H9 (cell line): ENCODE measurements around the gene ZNF385B. TPM values are rescaled to one million over a fixed set of nuclear protein-coding genes. Genes with fewer than 3 reads are reported as not detected.

Source experiments
- DNase-seq: peaks from one replicate; pipeline ENCODE4 v3.0.0-alpha.2; 2017
- H2AFZ ChIP-seq: one replicate; pipeline ENCODE4 v1.6.1; 2013; ENCODE audit warnings: mild to moderate bottlenecking, low read length, control low read depth, moderate library complexity
- H2AK5ac ChIP-seq: 2 replicates; pipeline ENCODE4 v1.6.1; 2013; ENCODE audit warnings: low read length, control low read depth, mixed read lengths; ENCODE audit not compliant: insufficient read length
- H2BK120ac ChIP-seq: one replicate; pipeline ENCODE4 v1.6.1; 2013; ENCODE audit warnings: low read depth, mild to moderate bottlenecking, low read length, control low read depth, inconsistent platforms; ENCODE audit not compliant: poor library complexity, severe bottlenecking
- H2BK12ac ChIP-seq: 2 replicates; pipeline ENCODE4 v1.6.1; 2013; ENCODE audit warnings: low read length, control low read depth, mixed read lengths, low read depth; ENCODE audit not compliant: insufficient read length
- H2BK15ac ChIP-seq: 2 replicates; pipeline ENCODE4 v1.6.1; 2013; ENCODE audit warnings: low read depth, low read length, control low read depth
- H2BK20ac ChIP-seq: one replicate; pipeline ENCODE4 v1.6.1; 2013; ENCODE audit warnings: low read depth, mild to moderate bottlenecking, low read length, control low read depth, inconsistent platforms; ENCODE audit not compliant: poor library complexity, severe bottlenecking
- H2BK5ac ChIP-seq: 2 replicates; pipeline ENCODE4 v1.6.1; 2013; ENCODE audit warnings: low read length, control low read depth, mixed read lengths; ENCODE audit not compliant: insufficient read length
- H3K14ac ChIP-seq: 2 replicates; pipeline ENCODE4 v1.6.1; 2013; ENCODE audit warnings: low read length, control low read depth; ENCODE audit not compliant: insufficient read depth
- H3K18ac ChIP-seq: 2 replicates; pipeline ENCODE4 v1.6.1; 2013; ENCODE audit warnings: low read depth, mild to moderate bottlenecking, mixed read lengths, low read length, control low read depth; ENCODE audit not compliant: insufficient read length
- H3K23ac ChIP-seq: 2 replicates; pipeline ENCODE4 v1.6.1; 2013; ENCODE audit warnings: low read length, control low read depth, mixed read lengths, low read depth; ENCODE audit not compliant: insufficient read length
- H3K23me2 ChIP-seq: 2 replicates; pipeline ENCODE4 v1.6.1; 2013; ENCODE audit warnings: low read depth, mild to moderate bottlenecking, mixed read lengths, low read length, control low read depth; ENCODE audit not compliant: insufficient read length, poor library complexity, severe bottlenecking
- H3K27ac ChIP-seq: 2 replicates; pipeline ENCODE4 v1.5.1; 2013; ENCODE audit warnings: low read length, control low read depth, mixed read lengths, low read depth; ENCODE audit not compliant: insufficient read length
- H3K27me3 ChIP-seq: 2 replicates; pipeline ENCODE4 v1.6.1; 2013; ENCODE audit warnings: low read length, control low read depth, inconsistent platforms; ENCODE audit not compliant: insufficient read depth
- H3K4ac ChIP-seq: 2 replicates; pipeline ENCODE4 v1.6.1; 2013; ENCODE audit warnings: low read depth, mild to moderate bottlenecking, control low read depth, inconsistent platforms, low read length, moderate library complexity
- H3K4me1 ChIP-seq: 2 replicates; pipeline ENCODE4 v1.6.1; 2013; ENCODE audit warnings: low read length, control low read depth, inconsistent platforms; ENCODE audit not compliant: insufficient read depth
- H3K4me2 ChIP-seq: 2 replicates; pipeline ENCODE4 v1.6.1; 2013; ENCODE audit warnings: low read length, control low read depth, mixed read lengths; ENCODE audit not compliant: insufficient read length, insufficient read depth
- H3K56ac ChIP-seq: 2 replicates; pipeline ENCODE4 v1.6.1; 2013; ENCODE audit warnings: low read depth, mild to moderate bottlenecking, mixed read lengths, low read length, control low read depth; ENCODE audit not compliant: insufficient read length
- H3K79me1 ChIP-seq: 2 replicates; pipeline ENCODE4 v1.6.1; 2013; ENCODE audit warnings: low read depth, mild to moderate bottlenecking, moderate library complexity, low read length, control low read depth, inconsistent platforms; ENCODE audit not compliant: insufficient read depth, poor library complexity, severe bottlenecking
- H3K79me2 ChIP-seq: 2 replicates; pipeline ENCODE4 v1.6.1; 2013; ENCODE audit warnings: low read length, control low read depth, inconsistent platforms; ENCODE audit not compliant: insufficient read depth
- H3K9ac ChIP-seq: 2 replicates; pipeline ENCODE4 v1.6.1; 2013; ENCODE audit warnings: low read length, control low read depth, mixed read lengths; ENCODE audit not compliant: insufficient read length; ENCODE audit errors: extremely low read depth
- H3K9me3 ChIP-seq: one replicate; pipeline ENCODE4 v1.6.1; 2013; ENCODE audit warnings: low read depth, low read length, inconsistent platforms; ENCODE audit not compliant: control insufficient read depth
- H3T11ph ChIP-seq: one replicate; pipeline ENCODE4 v1.6.1; 2013; ENCODE audit warnings: mild to moderate bottlenecking, low read length, control low read depth, inconsistent platforms
- H4K20me1 ChIP-seq: one replicate; pipeline ENCODE4 v1.6.1; 2013; ENCODE audit not compliant: control insufficient read depth, insufficient read length, insufficient read depth
- H4K5ac ChIP-seq: 2 replicates; pipeline ENCODE4 v1.6.1; 2013; ENCODE audit warnings: low read depth, mild to moderate bottlenecking, mixed read lengths, low read length, control low read depth; ENCODE audit not compliant: insufficient read length
- H4K8ac ChIP-seq: replicated peaks from 2 replicates; pipeline ENCODE4 v1.6.1; 2013; ENCODE audit warnings: low read length, control low read depth, mixed read lengths, low read depth; ENCODE audit not compliant: insufficient read length
- H4K91ac ChIP-seq: 2 replicates; pipeline ENCODE4 v1.6.1; 2013; ENCODE audit warnings: low read depth, mild to moderate bottlenecking, moderate library complexity, mixed read lengths, low read length, control low read depth; ENCODE audit not compliant: insufficient read length
- H3K27ac Mint-ChIP-seq, 3 experiments: 2 replicates in 2 of 3; 3 replicates in 1 of 3; pipeline ENCODE4 v1.8.0; 2020 to 2021; ENCODE audit warnings: mixed read lengths in 3 of 3, mild to moderate bottlenecking in 1 of 3, moderate library complexity in 1 of 3
- H3K27me3 Mint-ChIP-seq: 2 replicates; pipeline ENCODE4 v1.8.0; 2021; ENCODE audit warnings: low read depth, mild to moderate bottlenecking, moderate library complexity, mixed read lengths
- H3K36me3 Mint-ChIP-seq, 3 experiments: 2 replicates in 2 of 3; 3 replicates in 1 of 3; pipeline ENCODE4 v1.8.0; 2020 to 2021; ENCODE audit warnings: low read depth in 3 of 3, mixed read lengths in 3 of 3; ENCODE audit not compliant: insufficient read depth in 1 of 3
- H3K4me1 Mint-ChIP-seq, 2 experiments: 2 replicates each; pipeline ENCODE4 v1.8.0; 2020; ENCODE audit warnings: mixed read lengths in 2 of 2
- H3K4me3 Mint-ChIP-seq, 2 experiments: 2 replicates in 1 of 2; 3 replicates in 1 of 2; pipeline ENCODE4 v1.8.0; 2020 to 2021; ENCODE audit warnings: mild to moderate bottlenecking in 2 of 2, mixed read lengths in 2 of 2, moderate library complexity in 1 of 2
- H3K9me3 Mint-ChIP-seq, 2 experiments: 2 replicates in 1 of 2; 3 replicates in 1 of 2; pipeline ENCODE4 v1.8.0; 2020; ENCODE audit warnings: mild to moderate bottlenecking in 2 of 2, mixed read lengths in 2 of 2, moderate library complexity in 1 of 2
- WGBS: extraction: QIAGEN DNeasy Blood & Tissue Kit; methylation state at CpG from one replicate; pipeline ENCODE4 v1.1.7; 2013; ENCODE audit warnings: missing lambda C conversion rate, low lambda C conversion rate, mixed read lengths; ENCODE audit not compliant: insufficient read length; ENCODE audit errors: extremely low coverage; 5-methylcytosine and 5-hydroxymethylcytosine counted together
- total RNA-seq: library from RNA; stranded (reverse); gene quantifications from 2 replicates; pipeline ENCODE4 v1.2.1, GENCODE V29; 2021
- TF ChIP-seq, protein P1 (sequence below): fragments of 200-600 bp; sonication (generic); conservative IDR thresholded peaks from 3 replicates; pipeline ENCODE4 v1.8.0; 2021; ENCODE audit warnings: antibody characterized with exemption, mild to moderate bottlenecking

ZNF385B gene
- total RNA-seq, 1 experiment from 2014 or later = 2.1 TPM

DNA sequence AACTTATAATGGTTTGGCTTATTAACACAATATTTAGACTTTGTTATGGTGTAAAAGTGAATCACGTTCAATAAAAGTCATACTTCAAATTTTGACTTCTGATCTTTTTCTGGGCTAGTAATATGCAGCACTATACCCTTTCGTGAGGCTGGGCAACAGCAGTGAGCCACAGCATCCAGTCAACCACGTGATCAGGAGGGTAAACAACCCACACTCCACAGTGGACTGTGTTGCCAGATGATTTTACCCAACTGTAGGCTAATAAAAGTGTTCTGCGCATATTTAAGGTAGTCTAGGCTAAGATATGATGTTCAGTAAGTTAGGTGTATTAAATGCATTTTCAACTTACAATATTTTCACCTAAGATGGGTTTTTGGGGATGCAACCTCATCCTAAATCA is 148.6 kb downstream of the ZNF385B start:
- H2AK5ac ChIP-seq = no peak overlapping the region
- no peak overlapping the region for H4K8ac ChIP-seq
- H2BK12ac ChIP-seq = no peak overlapping the region
- no peak for DNase-seq
- TF ChIP-seq, protein P1, sequence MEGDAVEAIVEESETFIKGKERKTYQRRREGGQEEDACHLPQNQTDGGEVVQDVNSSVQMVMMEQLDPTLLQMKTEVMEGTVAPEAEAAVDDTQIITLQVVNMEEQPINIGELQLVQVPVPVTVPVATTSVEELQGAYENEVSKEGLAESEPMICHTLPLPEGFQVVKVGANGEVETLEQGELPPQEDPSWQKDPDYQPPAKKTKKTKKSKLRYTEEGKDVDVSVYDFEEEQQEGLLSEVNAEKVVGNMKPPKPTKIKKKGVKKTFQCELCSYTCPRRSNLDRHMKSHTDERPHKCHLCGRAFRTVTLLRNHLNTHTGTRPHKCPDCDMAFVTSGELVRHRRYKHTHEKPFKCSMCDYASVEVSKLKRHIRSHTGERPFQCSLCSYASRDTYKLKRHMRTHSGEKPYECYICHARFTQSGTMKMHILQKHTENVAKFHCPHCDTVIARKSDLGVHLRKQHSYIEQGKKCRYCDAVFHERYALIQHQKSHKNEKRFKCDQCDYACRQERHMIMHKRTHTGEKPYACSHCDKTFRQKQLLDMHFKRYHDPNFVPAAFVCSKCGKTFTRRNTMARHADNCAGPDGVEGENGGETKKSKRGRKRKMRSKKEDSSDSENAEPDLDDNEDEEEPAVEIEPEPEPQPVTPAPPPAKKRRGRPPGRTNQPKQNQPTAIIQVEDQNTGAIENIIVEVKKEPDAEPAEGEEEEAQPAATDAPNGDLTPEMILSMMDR = no peak
- no peak overlapping the region for H3K23ac ChIP-seq
- no peak overlapping the region for H3K18ac ChIP-seq
- H2AFZ ChIP-seq = no peak overlapping the region
- no CpG with 5 or more reads among the region's 4 CpGs for WGBS
- H3K4ac ChIP-seq = no peak overlapping the region
- no peak overlapping the region for H3K27ac ChIP-seq
- H3K27ac Mint-ChIP-seq = no peak overlapping the region
- H3K27me3 Mint-ChIP-seq = no peaks in the 10 kb centered on the region
- no peaks in the 10 kb centered on the region for H3K9me3 ChIP-seq
- no peak overlapping the region for H3K56ac ChIP-seq
- H2BK120ac ChIP-seq = no peak overlapping the region
- H3K27me3 ChIP-seq = no peaks in the 10 kb centered on the region
- H3K79me2 ChIP-seq = no peaks in the 10 kb centered on the region
- no peak overlapping the region for H3K14ac ChIP-seq
- no peaks in the 10 kb centered on the region; a peak in 1 of 5 replicates for H3K9me3 Mint-ChIP-seq
- H3K23me2 ChIP-seq = no peaks in the 10 kb centered on the region
- no peak overlapping the region for H4K91ac ChIP-seq
- no peak overlapping the region for H3K9ac ChIP-seq
- no peak overlapping the region for H2BK20ac ChIP-seq
- no peak overlapping the region for H3K4me2 ChIP-seq
- no peak overlapping the region for H2BK15ac ChIP-seq
- H3K4me3 Mint-ChIP-seq = no peak overlapping the region
- no peaks in the 10 kb centered on the region for H3K36me3 Mint-ChIP-seq
- no peak overlapping the region for H3T11ph ChIP-seq
- H4K20me1 ChIP-seq = no peaks in the 10 kb centered on the region
- no peak overlapping the region for H4K5ac ChIP-seq
- no peaks in the 10 kb centered on the region for H3K4me1 ChIP-seq
- H2BK5ac ChIP-seq = no peak overlapping the region
- peaks cover 6 to 8% of the 10 kb centered on the region in 2 experiments for H3K4me1 Mint-ChIP-seq
- H3K79me1 ChIP-seq = no peaks in the 10 kb centered on the region
